Activated CD8-positive, alpha-beta memory T cell treated with anti-CD3 and anti-CD28 coated beads for 48 hours (primary cell): Measurements from ENCODE around the gene MEAF6.
"Not testable (repeated sequence)": the region's sequence is repeated elsewhere in the genome, so short reads cannot be mapped to it uniquely, and the experiment has no call there.

Experiments
- DNase-seq, 3 experiments: peaks; one replicate each; pipeline ENCODE4 v3.0.0-alpha.2; 2020; ENCODE audit warnings: low read depth in 2 of 3, low spot score in 2 of 3

MEAF6 gene

GRCh38 chr1:37532418-37533156 lies 18.0 kb upstream of the MEAF6 start:
- not testable (repeated sequence) for DNase-seq

GRCh38 chr1:37529888-37530287 lies 15.3 kb upstream of the MEAF6 start:
- DNase-seq, result not testable (repeated sequence)

- no peak for DNase-seq
Measured at GRCh38 chr1:37519613-37520012, 5.0 kb upstream of the MEAF6 start.

GRCh38 chr1:37518929-37519328 lies 4.4 kb upstream of the MEAF6 start:
- DNase-seq, result peak; percentile 26 to 35 (median 26)

GRCh38 chr1:37518241-37518640 lies 3.7 kb upstream of the MEAF6 start:
- not testable (repeated sequence) for DNase-seq

- no peak for DNase-seq
Measured at GRCh38 chr1:37517569-37517968, 3.0 kb upstream of the MEAF6 start.

- no peak for DNase-seq
Measured at GRCh38 chr1:37515185-37516034, 844 bp upstream of the MEAF6 start.

- peak in 2 of 3 experiments; percentile 28 to 40 for DNase-seq
Measured at GRCh38 chr1:37513795-37514349, 694 bp downstream of the MEAF6 start.

- no peak for DNase-seq
Measured at GRCh38 chr1:37509181-37509580, 5.4 kb downstream of the MEAF6 start.

GRCh38 chr1:37506740-37507139 lies 7.8 kb downstream of the MEAF6 start:
- DNase-seq, result no peak

- DNase-seq, result not testable (repeated sequence)
Measured at GRCh38 chr1:37502791-37503190, 11.8 kb downstream of the MEAF6 start.

- no peak for DNase-seq
Measured at GRCh38 chr1:37502104-37502503, 12.5 kb downstream of the MEAF6 start.

GRCh38 chr1:37501661-37502060 lies 12.9 kb downstream of the MEAF6 start:
- DNase-seq, result no peak

- no peak for DNase-seq
Measured at GRCh38 chr1:37498872-37499617, 15.5 kb downstream of the MEAF6 start.

GRCh38 chr1:37497832-37498231 lies 16.7 kb downstream of the MEAF6 start:
- DNase-seq, result no peak

- DNase-seq, result no peak
Measured at GRCh38 chr1:37495875-37496274, 18.7 kb downstream of the MEAF6 start.

- DNase-seq, result no peak
Measured at GRCh38 chr1:37493336-37494098, 21.0 kb downstream of the MEAF6 start.

- no peak for DNase-seq
Measured at GRCh38 chr1:37487619-37487984, 27.0 kb downstream of the MEAF6 start.

- peak in 2 of 3 experiments; percentile 68 to 79 for DNase-seq
Measured at GRCh38 chr1:37486680-37487618, 27.6 kb downstream of the MEAF6 start.
